OCI-LY1 (cell line): Measurements from ENCODE around the gene DUSP3.

Experiments
- H2AFZ ChIP-seq: fragments of 200-600 bp; sonication (generic), shearing (Covaris generic); 2 replicates; pipeline ENCODE4 v1.6.0; 2014; ENCODE audit warnings: antibody characterized with exemption, mild to moderate bottlenecking, low read length
- H3F3A ChIP-seq: fragments of 200-600 bp; sonication (generic), shearing (Covaris generic); 2 replicates; pipeline ENCODE4 v1.6.0; 2014; ENCODE audit warnings: mild to moderate bottlenecking, antibody characterized with exemption, low read length, moderate library complexity; ENCODE audit not compliant: insufficient read depth
- H3K27ac ChIP-seq: fragments of 200-600 bp; sonication (generic); 2 replicates; pipeline ENCODE4 v1.5.1; 2014; ENCODE audit warnings: low read length, mixed run types, mild to moderate bottlenecking, low read depth; ENCODE audit not compliant: poor library complexity, severe bottlenecking
- H3K27me3 ChIP-seq: fragments of 200-600 bp; sonication (generic); 2 replicates; pipeline ENCODE4 v1.6.0; 2014; ENCODE audit warnings: antibody characterized with exemption, mild to moderate bottlenecking, low read length, moderate library complexity; ENCODE audit not compliant: insufficient read depth
- H3K36me3 ChIP-seq: fragments of 200-600 bp; sonication (generic); 2 replicates; pipeline ENCODE4 v1.6.1; 2014; ENCODE audit warnings: mild to moderate bottlenecking, antibody characterized with exemption, low read length, moderate library complexity, mixed read lengths; ENCODE audit not compliant: insufficient read depth
- H3K4me1 ChIP-seq: fragments of 200-600 bp; sonication (generic); 2 replicates; pipeline ENCODE4 v1.5.1; 2014; ENCODE audit warnings: mild to moderate bottlenecking, low read length, moderate library complexity; ENCODE audit not compliant: insufficient read depth, severe bottlenecking
- H3K4me2 ChIP-seq: fragments of 200-600 bp; sonication (generic), shearing (Covaris generic); 2 replicates; pipeline ENCODE4 v1.6.1; 2014; ENCODE audit warnings: low read length
- H3K4me3 ChIP-seq: fragments of 200-600 bp; sonication (generic); 2 replicates; pipeline ENCODE4 v1.5.1; 2014; ENCODE audit warnings: low read length, low read depth, mild to moderate bottlenecking, mixed read lengths; ENCODE audit not compliant: poor library complexity, severe bottlenecking
- H3K79me2 ChIP-seq: fragments of 200-600 bp; shearing (Covaris generic); 2 replicates; pipeline ENCODE4 v1.6.1; 2016; ENCODE audit warnings: mixed run types, low read length, mixed read lengths; ENCODE audit not compliant: insufficient read depth
- H3K9ac ChIP-seq: fragments of 200-600 bp; sonication (generic), shearing (Covaris generic); 2 replicates; pipeline ENCODE4 v1.6.1; 2014; ENCODE audit warnings: mild to moderate bottlenecking, low read length, mixed read lengths
- H3K9me2 ChIP-seq: fragments of 200-600 bp; sonication (generic), shearing (Covaris generic); 2 replicates; pipeline ENCODE4 v1.6.1; 2014; ENCODE audit warnings: low read depth, mild to moderate bottlenecking, low read length, mixed read lengths
- H3K9me3 ChIP-seq: fragments of 200-600 bp; shearing (Covaris generic); 2 replicates; pipeline ENCODE4 v1.6.1; 2014; ENCODE audit warnings: low read length, mixed read lengths
- H4K20me1 ChIP-seq: fragments of 200-600 bp; sonication (generic), shearing (Covaris generic); 2 replicates; pipeline ENCODE4 v1.6.0; 2016; ENCODE audit warnings: mild to moderate bottlenecking, low read length; ENCODE audit not compliant: insufficient read depth
- CTCF ChIP-seq: fragments of 200-600 bp; sonication (generic), shearing (Covaris generic); IDR thresholded peaks from 2 replicates; pipeline ENCODE4 v1.5.1; 2017; ENCODE audit warnings: mild to moderate bottlenecking, antibody characterized with exemption, low read length, moderate library complexity, mixed read lengths
- EZH2 ChIP-seq: fragments of 200-600 bp; sonication (generic), shearing (Covaris generic); IDR thresholded peaks from 2 replicates; pipeline ENCODE4 v1.8.0; 2017; ENCODE audit warnings: borderline replicate concordance, mixed run types, mild to moderate bottlenecking, antibody characterized with exemption, low read length, moderate library complexity, mixed read lengths

DUSP3 gene

GRCh38 chr17:43825567-43825966 is 46.8 kb upstream of the DUSP3 start:
- Histone ChIP-seq H3K27ac (no peak overlapping the region), H3K4me2 (no peak overlapping the region), H3K36me3 (no peaks in the 10 kb centered on the region), H3K4me1 (no peaks in the 10 kb centered on the region), H3F3A (no peaks in the 10 kb centered on the region), H3K9me3 (no peaks in the 10 kb centered on the region), H2AFZ (no peak overlapping the region), H3K9me2 (no peaks in the 10 kb centered on the region), H3K4me3 (no peak overlapping the region), H3K9ac (no peak overlapping the region), H4K20me1 (no peaks in the 10 kb centered on the region), H3K27me3 (peaks cover 13% of the 10 kb centered on the region), H3K79me2 (no peaks in the 10 kb centered on the region)
- no peak for TF ChIP-seq CTCF
- TF ChIP-seq EZH2: no peak

- no peak overlapping the region for H3K4me2 ChIP-seq
- H3K27ac ChIP-seq: no peak overlapping the region
- H3K36me3 ChIP-seq: no peaks in the 10 kb centered on the region
- no peaks in the 10 kb centered on the region for H4K20me1 ChIP-seq
- no peak overlapping the region for H3K4me3 ChIP-seq
- no peaks in the 10 kb centered on the region for H3K79me2 ChIP-seq
- no peak overlapping the region for H2AFZ ChIP-seq
- H3K9me2 ChIP-seq: no peaks in the 10 kb centered on the region
- H3K9ac ChIP-seq: no peak overlapping the region
- no peaks in the 10 kb centered on the region for H3F3A ChIP-seq
- H3K27me3 ChIP-seq: peaks cover 12% of the 10 kb centered on the region
- TF ChIP-seq EZH2: no peak
- TF ChIP-seq CTCF: no peak
- H3K4me1 ChIP-seq: no peaks in the 10 kb centered on the region
- no peaks in the 10 kb centered on the region for H3K9me3 ChIP-seq
Observed at GRCh38 chr17:43823350-43824084, 44.7 kb upstream of the DUSP3 start.

- no peak overlapping the region for H3K4me3 ChIP-seq
- H3K4me1 ChIP-seq: no peaks in the 10 kb centered on the region
- no peak overlapping the region for H3K27ac ChIP-seq
- no peaks in the 10 kb centered on the region for H3K79me2 ChIP-seq
- no peaks in the 10 kb centered on the region for H3K9me2 ChIP-seq
- H3K9me3 ChIP-seq: no peaks in the 10 kb centered on the region
- H3K4me2 ChIP-seq: no peak overlapping the region
- no peak overlapping the region for H3K9ac ChIP-seq
- H3K27me3 ChIP-seq: peaks cover 8% of the 10 kb centered on the region; the same call in 1 of the 2 replicates
- no peaks in the 10 kb centered on the region for H4K20me1 ChIP-seq
- no peak overlapping the region for H2AFZ ChIP-seq
- H3K36me3 ChIP-seq: no peaks in the 10 kb centered on the region
- TF ChIP-seq CTCF (no peak), EZH2 (no peak)
- no peaks in the 10 kb centered on the region for H3F3A ChIP-seq
Observed at GRCh38 chr17:43822570-43823190, 43.9 kb upstream of the DUSP3 start.
